ENCODE results near the gene FOXR1. TPM values are rescaled to one million over a fixed set of nuclear protein-coding genes. Genes with fewer than 3 reads are reported as not detected.
"Not testable (repeated sequence)": the region's sequence is repeated elsewhere in the genome, so short reads cannot be mapped to it uniquely, and the experiment has no call there.

FOXR1 gene
- total RNA-seq, 1 donor from 2014 or later, result not detected

GRCh38 chr11:118947091-118947490, 24.5 kb upstream of the FOXR1 start:
- no peak for DNase-seq (ENCODE audit: low spot score)

GRCh38 chr11:118948000-118948399, 23.6 kb upstream of the FOXR1 start:
- DNase-seq (ENCODE audit: low spot score), result no peak

DNA sequence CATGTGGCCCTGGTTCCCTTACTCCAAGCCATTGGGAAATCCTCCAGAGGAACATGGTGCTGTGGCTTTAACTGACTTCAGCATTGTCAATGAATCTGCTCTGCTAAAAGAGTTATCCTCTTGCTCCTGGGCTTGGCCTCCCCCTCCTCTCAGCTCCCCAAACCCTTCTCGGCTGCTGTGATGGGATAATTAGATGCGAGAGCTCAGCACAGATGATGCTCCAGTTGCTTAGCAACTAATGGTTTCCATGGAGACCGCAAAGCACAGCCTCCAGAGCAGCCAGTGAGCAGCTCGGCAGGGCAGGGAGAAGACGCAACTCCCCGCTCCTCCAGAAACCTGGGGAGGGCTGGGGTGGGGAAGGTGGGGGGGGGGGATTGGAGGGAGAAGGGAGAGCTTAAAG, 18.3 kb upstream of the FOXR1 start:
- no peak for DNase-seq (ENCODE audit: low spot score)

GRCh38 chr11:118953976-118954375, 17.6 kb upstream of the FOXR1 start:
- not testable (repeated sequence) for DNase-seq (ENCODE audit: low spot score)

DNA sequence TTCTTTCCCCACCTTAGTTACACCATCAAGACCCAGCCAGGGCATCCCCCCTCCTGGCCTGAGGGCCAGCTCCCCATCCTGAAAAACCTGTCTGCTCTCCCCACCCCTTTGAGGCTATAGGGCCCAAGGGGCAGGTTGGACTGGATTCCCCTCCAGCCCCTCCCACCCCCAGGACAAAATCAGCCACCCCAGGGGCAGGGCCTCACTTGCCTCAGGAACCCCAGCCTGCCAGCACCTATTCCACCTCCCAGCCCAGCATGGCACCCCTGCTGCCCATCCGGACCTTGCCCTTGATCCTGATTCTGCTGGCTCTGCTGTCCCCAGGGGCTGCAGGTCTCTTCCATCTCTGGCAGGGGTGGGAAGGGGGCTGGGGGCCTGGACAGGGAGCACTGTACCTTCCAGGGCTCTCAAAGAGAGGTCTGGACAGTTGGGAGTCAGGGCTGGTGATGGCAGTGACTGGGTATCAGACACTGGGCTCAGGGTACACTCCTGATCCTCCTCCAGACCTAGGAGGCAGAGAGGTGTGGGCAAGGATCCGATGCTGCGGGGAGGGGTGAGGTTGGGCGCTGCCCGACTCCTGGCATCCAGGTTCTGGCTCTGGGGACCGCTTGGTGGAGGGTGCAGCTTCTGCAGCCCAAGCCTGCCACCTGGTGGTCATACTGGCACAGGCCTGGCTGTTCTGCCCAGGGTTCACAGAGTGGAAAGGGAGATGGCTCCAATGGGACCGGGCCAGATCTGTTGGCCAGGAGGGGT, 15.3 kb upstream of the FOXR1 start, which contains the start of gene UPK2:
Gene UPK2 (plus strand): TSS at position 205 of the 753 bp plus-strand sequence. CDS start 53 bp downstream, at position 258.
- DNase-seq (ENCODE audit: low spot score), result peak; percentile 92

DNA sequence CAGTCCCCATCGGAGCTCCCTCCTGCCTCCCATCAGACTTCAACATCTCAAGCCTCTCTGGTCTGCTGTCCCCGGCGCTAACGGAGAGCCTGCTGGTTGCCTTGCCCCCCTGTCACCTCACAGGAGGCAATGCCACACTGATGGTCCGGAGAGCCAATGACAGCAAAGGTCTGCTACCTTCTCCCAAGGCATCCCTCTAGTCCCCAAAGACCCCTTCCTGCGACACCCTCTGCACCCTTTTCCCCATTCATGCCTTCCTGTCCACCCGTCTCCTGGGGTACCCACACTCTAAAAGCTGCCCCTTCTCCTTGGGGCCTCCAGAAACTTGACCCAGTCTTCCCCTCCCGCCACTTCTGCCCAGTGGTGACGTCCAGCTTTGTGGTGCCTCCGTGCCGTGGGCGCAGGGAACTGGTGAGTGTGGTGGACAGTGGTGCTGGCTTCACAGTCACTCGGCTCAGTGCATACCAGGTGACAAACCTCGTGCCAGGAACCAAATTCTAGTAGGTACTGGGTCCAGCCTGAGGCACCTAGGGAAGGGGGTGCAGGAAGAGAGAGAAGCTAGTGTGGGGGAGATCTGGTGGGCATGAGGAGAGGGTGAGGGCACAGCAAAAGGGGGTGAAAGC, 14.6 kb upstream of the FOXR1 start:
- DNase-seq (ENCODE audit: low spot score), result no peak

GRCh38 chr11:118957549-118957948, 14.0 kb upstream of the FOXR1 start:
- DNase-seq (ENCODE audit: low spot score), result no peak

DNA sequence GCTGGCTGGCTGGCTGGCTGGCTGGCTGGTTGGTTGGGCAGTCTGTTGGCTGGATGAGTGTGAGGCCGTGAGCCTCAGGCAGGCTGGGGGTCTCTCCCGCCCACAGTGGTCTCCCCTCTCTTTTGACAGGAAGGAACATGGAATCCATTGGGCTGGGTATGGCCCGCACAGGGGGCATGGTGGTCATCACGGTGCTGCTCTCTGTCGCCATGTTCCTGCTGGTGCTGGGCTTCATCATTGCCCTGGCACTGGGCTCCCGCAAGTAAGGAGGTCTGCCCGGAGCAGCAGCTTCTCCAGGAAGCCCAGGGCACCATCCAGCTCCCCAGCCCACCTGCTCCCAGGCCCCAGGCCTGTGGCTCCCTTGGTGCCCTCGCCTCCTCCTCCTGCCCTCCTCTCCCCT, 13.6 kb upstream of the FOXR1 start:
- DNase-seq (ENCODE audit: low spot score), result no peak

DNA sequence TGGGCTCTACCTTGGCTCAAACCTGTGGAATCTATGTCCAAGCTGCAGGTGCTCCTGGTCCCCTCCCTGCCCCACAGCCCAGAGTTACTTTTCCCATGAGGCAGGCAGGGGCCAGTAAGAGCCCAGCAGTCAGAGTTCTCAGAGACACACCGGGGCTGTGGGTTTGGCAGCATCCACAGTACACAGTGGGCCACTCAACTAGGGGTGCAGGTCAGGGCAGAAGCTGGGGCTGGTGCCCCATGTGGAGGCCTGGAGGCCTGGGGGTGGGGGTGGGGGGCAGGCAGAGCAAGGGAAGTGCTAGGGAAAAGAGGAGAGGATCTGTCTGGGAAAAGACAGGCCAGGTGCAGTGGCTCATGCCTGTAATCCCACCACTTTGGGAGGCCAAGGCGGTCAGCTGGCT, 13.0 kb upstream of the FOXR1 start:
- no peak for DNase-seq (ENCODE audit: low spot score)

- DNase-seq (ENCODE audit: low spot score), result no peak
Observed at GRCh38 chr11:118961189-118961588, 10.4 kb upstream of the FOXR1 start.

DNA sequence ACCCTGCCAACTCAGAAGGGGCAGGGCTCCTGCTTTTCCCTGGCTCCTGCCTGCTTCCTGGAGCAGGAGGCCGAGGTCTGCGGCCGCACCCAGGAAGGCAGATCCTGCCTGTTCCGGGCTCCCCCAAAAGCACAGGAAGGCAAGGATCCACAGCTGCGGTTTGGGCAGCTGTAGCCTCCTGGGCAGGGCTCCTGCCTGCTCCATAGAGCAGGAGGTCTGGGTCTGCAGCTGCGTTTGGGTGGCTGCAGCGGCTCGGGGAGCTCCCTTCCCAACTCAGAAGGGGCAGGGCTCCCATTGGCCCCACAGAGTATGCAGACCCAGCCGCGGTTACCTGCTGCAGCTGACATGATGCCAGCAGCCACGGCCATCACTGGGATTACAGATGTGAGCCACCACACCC, 10.0 kb upstream of the FOXR1 start:
- DNase-seq (ENCODE audit: low spot score), result no peak

DNA sequence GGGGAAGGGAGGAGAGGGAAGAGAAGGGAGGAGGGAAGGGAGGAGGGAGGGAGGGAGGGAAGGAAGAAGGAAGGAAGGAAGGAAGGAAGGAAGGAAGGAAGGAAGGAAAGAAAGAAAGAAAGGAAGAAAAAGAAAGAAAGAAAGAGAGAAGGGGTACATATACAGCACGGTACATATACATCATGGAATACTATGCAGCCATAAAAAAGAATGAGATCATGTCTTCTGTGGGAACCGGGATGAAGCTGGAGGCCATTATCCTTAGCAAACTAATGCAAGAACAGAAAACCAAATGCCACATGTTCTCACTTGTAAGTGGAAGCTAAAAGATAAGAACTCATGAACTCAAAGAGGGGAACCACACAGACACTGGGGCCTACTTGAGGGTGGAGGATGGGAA, 2.1 kb upstream of the FOXR1 start:
- DNase-seq (ENCODE audit: low spot score), result not testable (repeated sequence)

GRCh38 chr11:118973985-118974384, 2.4 kb downstream of the FOXR1 start:
- DNase-seq (ENCODE audit: low spot score), result no peak

- DNase-seq (ENCODE audit: low spot score), result no peak
Observed at GRCh38 chr11:118975771-118976709, 4.5 kb downstream of the FOXR1 start.

DNA sequence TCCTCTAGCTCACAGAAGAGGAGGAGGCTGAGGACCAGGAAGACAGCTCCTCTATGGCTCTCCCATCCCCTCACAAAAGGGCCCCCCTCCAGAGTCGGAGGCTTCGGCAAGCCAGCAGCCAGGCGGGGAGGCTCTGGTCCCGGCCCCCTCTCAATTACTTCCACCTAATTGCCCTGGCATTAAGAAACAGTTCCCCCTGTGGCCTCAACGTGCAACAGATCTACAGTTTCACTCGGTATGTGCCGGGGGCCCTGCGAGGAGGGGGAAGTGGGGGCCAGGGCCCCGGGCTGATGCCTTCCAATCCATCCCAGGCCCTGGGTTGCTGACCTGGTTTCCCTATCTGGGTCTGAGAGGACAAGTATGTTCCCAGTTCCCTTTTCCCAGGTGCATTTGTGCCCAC, 7.9 kb downstream of the FOXR1 start:
- no peak for DNase-seq (ENCODE audit: low spot score)

GRCh38 chr11:118980191-118980881, 8.8 kb downstream of the FOXR1 start:
- DNase-seq (ENCODE audit: low spot score), result no peak

- not testable (repeated sequence) for DNase-seq (ENCODE audit: low spot score)
Observed at GRCh38 chr11:118984337-118984736, 12.8 kb downstream of the FOXR1 start.

DNA sequence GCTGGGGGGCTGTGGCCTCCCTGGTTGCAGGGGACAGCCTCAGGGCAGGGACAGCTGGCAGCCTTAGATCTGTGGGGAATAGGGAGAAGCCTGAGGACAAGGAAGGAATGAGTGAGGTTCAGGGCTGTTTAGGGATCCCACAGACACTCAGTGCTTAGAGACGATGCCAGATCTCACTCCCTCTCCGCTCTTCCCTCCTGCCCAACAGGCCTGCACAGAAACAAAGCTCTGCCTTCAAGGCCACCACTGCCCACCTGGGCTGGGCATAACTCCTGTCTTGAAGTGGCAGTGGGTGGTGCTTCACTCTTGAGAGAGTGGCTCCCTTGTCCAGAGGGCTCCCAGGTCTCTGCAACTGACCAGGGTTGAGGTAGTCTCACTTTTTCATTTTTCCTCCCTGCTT, 13.3 kb downstream of the FOXR1 start:
- DNase-seq (ENCODE audit: low spot score), result no peak

- DNase-seq (ENCODE audit: low spot score), result peak; percentile 74
Observed at GRCh38 chr11:118988280-118988679, 16.7 kb downstream of the FOXR1 start.

GRCh38 chr11:118991486-118992038, 20.0 kb downstream of the FOXR1 start:
- not testable (repeated sequence) for DNase-seq (ENCODE audit: low spot score)

GRCh38 chr11:118996926-118997626, 25.5 kb downstream of the FOXR1 start:
- no peak for DNase-seq (ENCODE audit: low spot score)
